GM23338 (cell line): ENCODE results near the gene SNX7. TPM values are rescaled to one million over a fixed set of nuclear protein-coding genes. Genes with fewer than 3 reads are reported as not detected.

Experiments
- ATAC-seq: fragments of 200-7000 bp; cut with Tn5 transposase; 3 replicates; pipeline ENCODE4 v1.9.1; 2020
- DNase-seq: peaks from one replicate; pipeline ENCODE4 v3.0.0-alpha.2; 2015; ENCODE audit warnings: low spot score
- H2AFZ ChIP-seq: fragments of 200-600 bp; sonication (generic); 2 replicates; pipeline ENCODE4 v1.8.0; 2016; ENCODE audit warnings: antibody characterized with exemption, mild to moderate bottlenecking, moderate library complexity
- H3F3A ChIP-seq: fragments of 200-600 bp; sonication (generic); replicated peaks from 2 replicates; pipeline ENCODE4 v1.8.0; 2017; ENCODE audit warnings: antibody characterized with exemption, mixed run types, low read depth
- H3K27ac ChIP-seq: fragments of 200-600 bp; sonication (generic); 2 replicates; pipeline ENCODE4 v1.6.1; 2016; ENCODE audit warnings: low read depth
- H3K27me3 ChIP-seq: fragments of 200-600 bp; sonication (generic); 2 replicates; pipeline ENCODE4 v1.8.0; 2016; ENCODE audit warnings: mild to moderate bottlenecking, mixed run types, moderate library complexity; ENCODE audit not compliant: insufficient read depth
- H3K36me3 ChIP-seq: fragments of 200-600 bp; sonication (generic); 2 replicates; pipeline ENCODE4 v1.8.0; 2016; ENCODE audit warnings: mild to moderate bottlenecking; ENCODE audit not compliant: insufficient read depth
- H3K4me1 ChIP-seq: fragments of 200-600 bp; sonication (generic); 2 replicates; pipeline ENCODE4 v1.8.0; 2016; ENCODE audit warnings: mild to moderate bottlenecking, moderate library complexity; ENCODE audit not compliant: insufficient read depth
- H3K4me2 ChIP-seq: fragments of 200-600 bp; sonication (generic); 2 replicates; pipeline ENCODE4 v1.7.1; 2017; ENCODE audit warnings: mixed run types
- H3K4me3 ChIP-seq: fragments of 200-600 bp; sonication (generic); 2 replicates; pipeline ENCODE4 v1.6.1; 2016; ENCODE audit warnings: mixed run types
- H3K79me2 ChIP-seq: fragments of 200-600 bp; sonication (generic); replicated peaks from 2 replicates; pipeline ENCODE4 v1.8.0; 2017; ENCODE audit warnings: mild to moderate bottlenecking; ENCODE audit not compliant: insufficient read depth
- H3K9me2 ChIP-seq: fragments of 200-600 bp; sonication (generic); 2 replicates; pipeline ENCODE4 v1.8.0; 2017; ENCODE audit not compliant: insufficient read depth
- H4K20me1 ChIP-seq: fragments of 200-600 bp; sonication (generic); replicated peaks from 2 replicates; pipeline ENCODE4 v1.8.0; 2017; ENCODE audit warnings: mild to moderate bottlenecking; ENCODE audit not compliant: insufficient read depth
- H3K27ac Mint-ChIP-seq: 2 replicates; pipeline ENCODE4 v1.8.0; 2020; ENCODE audit warnings: inconsistent platforms, mild to moderate bottlenecking, moderate library complexity, mixed read lengths
- H3K27me3 Mint-ChIP-seq: 3 replicates; pipeline ENCODE4 v1.8.0; 2022; ENCODE audit warnings: low read depth, mild to moderate bottlenecking, moderate library complexity, mixed read lengths, inconsistent platforms; ENCODE audit not compliant: insufficient read depth, poor library complexity
- H3K36me3 Mint-ChIP-seq: 3 replicates; pipeline ENCODE4 v1.8.0; 2021; ENCODE audit warnings: low read depth, mild to moderate bottlenecking, inconsistent platforms, moderate library complexity, mixed read lengths
- H3K4me1 Mint-ChIP-seq: 3 replicates; pipeline ENCODE4 v1.8.0; 2020; ENCODE audit warnings: mild to moderate bottlenecking, inconsistent platforms, mixed read lengths
- H3K4me3 Mint-ChIP-seq: 3 replicates; pipeline ENCODE4 v1.8.0; 2021; ENCODE audit warnings: moderate library complexity, mild to moderate bottlenecking, inconsistent platforms, mixed read lengths
- H3K9me3 Mint-ChIP-seq: 3 replicates; pipeline ENCODE4 v1.8.0; 2020; ENCODE audit warnings: moderate library complexity, mild to moderate bottlenecking, inconsistent platforms, mixed read lengths
- ETS1 ChIP-seq: IDR thresholded peaks from 2 replicates; pipeline ENCODE4 v1.6.1; 2016; ENCODE audit warnings: antibody characterized with exemption
- EZH2phosphoT487 ChIP-seq: fragments of 200-600 bp; sonication (generic); IDR thresholded peaks from one replicate; pipeline ENCODE4 v1.8.1; 2018; ENCODE audit warnings: antibody characterized with exemption; ENCODE audit not compliant: unreplicated experiment
- JUNB ChIP-seq: IDR thresholded peaks from one replicate; pipeline ENCODE4 v1.6.1; 2016; ENCODE audit warnings: antibody characterized with exemption; ENCODE audit not compliant: unreplicated experiment
- NANOG ChIP-seq: IDR thresholded peaks from 2 replicates; pipeline ENCODE4 v1.6.1; 2016; ENCODE audit warnings: antibody characterized with exemption, borderline replicate concordance
- POLR2AphosphoS5 ChIP-seq: IDR thresholded peaks from 2 replicates; pipeline ENCODE4 v1.6.1; 2016; ENCODE audit warnings: antibody characterized with exemption, low read depth
- STAT1 ChIP-seq: IDR thresholded peaks from one replicate; pipeline ENCODE4 v1.6.1; 2016; ENCODE audit warnings: antibody characterized with exemption; ENCODE audit not compliant: unreplicated experiment
- ZNF114 ChIP-seq: fragments of 250-450 bp; sonication (Bioruptor Pico); IDR thresholded peaks from 2 replicates; pipeline ENCODE4 v1.5.0; 2020; ENCODE audit warnings: mild to moderate bottlenecking, moderate library complexity
- polyA plus RNA-seq: library from polyadenylated mRNA; unstranded; fragments of >200 nt; fragmentation: Nextera tagmentation; extraction: Ambion mirVana; gene quantifications from 2 replicates; pipeline ENCODE4 v1.2.1, GENCODE V29; 2016
- total RNA-seq: library from RNA; depleted of rRNA; stranded (reverse); fragments of >200 nt; shearing (Covaris generic); gene quantifications from 2 replicates; pipeline ENCODE4 v1.2.3, GENCODE V29; 2014
- TF ChIP-seq, protein P1 (sequence below), 2 experiments: fragments of 200-600 bp in 1 of 2; sonication (generic) in 1 of 2; conservative IDR thresholded peaks; 2 replicates each; pipeline versions ENCODE4 v1.5.1 to v1.6.1; 2016 to 2017; ENCODE audit warnings: antibody characterized with exemption in 2 of 2, low read depth in 2 of 2, mild to moderate bottlenecking in 2 of 2, moderate library complexity in 1 of 2

SNX7 gene
- total and polyA plus RNA-seq, 2 experiments from 2014 or later: 20.4 to 23.0 TPM

GRCh38 chr1:98707556-98707955 lies 46.0 kb downstream of the SNX7 start:
- no peaks in the 10 kb centered on the region for H3K9me2 ChIP-seq
- Mint-ChIP-seq H3K36me3 (peaks cover 5% of the 10 kb centered on the region; the same call in 2 of the 3 replicates), H3K27ac (no peak overlapping the region), H3K9me3 (no peaks in the 10 kb centered on the region), H3K27me3 (no peaks in the 10 kb centered on the region), H3K4me3 (no peak overlapping the region), H3K4me1 (no peaks in the 10 kb centered on the region)
- no peaks in the 10 kb centered on the region for H4K20me1 ChIP-seq
- no peak overlapping the region for H3K4me3 ChIP-seq
- H3K79me2 ChIP-seq: no peaks in the 10 kb centered on the region
- no peaks in the 10 kb centered on the region for H3K36me3 ChIP-seq
- no peaks in the 10 kb centered on the region for H3K4me1 ChIP-seq
- H3K27me3 ChIP-seq: no peaks in the 10 kb centered on the region
- no peak for TF ChIP-seq POLR2AphosphoS5
- no peak for TF ChIP-seq NANOG
- TF ChIP-seq EZH2phosphoT487: no peak
- TF ChIP-seq STAT1: no peak
- no peak for TF ChIP-seq ETS1
- TF ChIP-seq JUNB: no peak
- no peaks in the 10 kb centered on the region for H3F3A ChIP-seq
- H3K4me2 ChIP-seq: no peak overlapping the region
- DNase-seq (no peak), ATAC-seq (no peak)
- H2AFZ ChIP-seq: no peak overlapping the region
- H3K27ac ChIP-seq: no peak overlapping the region

DNA sequence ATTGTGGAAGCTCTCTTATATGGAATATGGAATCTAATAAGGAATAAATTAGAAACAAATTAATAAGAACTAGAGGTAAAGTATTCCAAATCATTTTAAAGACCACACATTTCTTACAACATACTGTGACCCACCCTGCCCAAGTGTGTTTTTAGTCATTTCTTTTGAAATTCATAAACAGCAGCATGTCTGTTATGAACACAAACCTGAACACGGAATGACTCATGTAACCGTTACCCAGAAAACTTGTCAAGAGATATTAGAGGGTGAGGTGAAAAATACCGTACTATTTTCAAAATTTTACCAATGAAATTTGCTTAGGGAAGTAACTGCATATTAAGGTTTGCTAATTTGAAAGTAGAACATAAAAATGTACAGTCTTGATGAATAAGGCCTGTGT lies 48.4 kb downstream of the SNX7 start:
- Histone ChIP-seq H2AFZ (no peak overlapping the region), H3K4me3 (no peak overlapping the region), H3K79me2 (no peaks in the 10 kb centered on the region), H4K20me1 (no peaks in the 10 kb centered on the region), H3K27ac (no peak overlapping the region), H3K36me3 (no peaks in the 10 kb centered on the region), H3K4me1 (no peaks in the 10 kb centered on the region), H3K27me3 (no peaks in the 10 kb centered on the region), H3F3A (no peaks in the 10 kb centered on the region), H3K4me2 (no peak overlapping the region), H3K9me2 (no peaks in the 10 kb centered on the region)
- Mint-ChIP-seq H3K27me3 (no peaks in the 10 kb centered on the region), H3K4me3 (no peak overlapping the region), H3K4me1 (no peaks in the 10 kb centered on the region), H3K9me3 (no peaks in the 10 kb centered on the region), H3K36me3 (peaks cover 5% of the 10 kb centered on the region; the same call in 2 of the 3 replicates), H3K27ac (no peak overlapping the region)
- TF ChIP-seq ETS1 (no peak), JUNB (no peak), ZNF114 (no peak)
- TF ChIP-seq, protein P1, sequence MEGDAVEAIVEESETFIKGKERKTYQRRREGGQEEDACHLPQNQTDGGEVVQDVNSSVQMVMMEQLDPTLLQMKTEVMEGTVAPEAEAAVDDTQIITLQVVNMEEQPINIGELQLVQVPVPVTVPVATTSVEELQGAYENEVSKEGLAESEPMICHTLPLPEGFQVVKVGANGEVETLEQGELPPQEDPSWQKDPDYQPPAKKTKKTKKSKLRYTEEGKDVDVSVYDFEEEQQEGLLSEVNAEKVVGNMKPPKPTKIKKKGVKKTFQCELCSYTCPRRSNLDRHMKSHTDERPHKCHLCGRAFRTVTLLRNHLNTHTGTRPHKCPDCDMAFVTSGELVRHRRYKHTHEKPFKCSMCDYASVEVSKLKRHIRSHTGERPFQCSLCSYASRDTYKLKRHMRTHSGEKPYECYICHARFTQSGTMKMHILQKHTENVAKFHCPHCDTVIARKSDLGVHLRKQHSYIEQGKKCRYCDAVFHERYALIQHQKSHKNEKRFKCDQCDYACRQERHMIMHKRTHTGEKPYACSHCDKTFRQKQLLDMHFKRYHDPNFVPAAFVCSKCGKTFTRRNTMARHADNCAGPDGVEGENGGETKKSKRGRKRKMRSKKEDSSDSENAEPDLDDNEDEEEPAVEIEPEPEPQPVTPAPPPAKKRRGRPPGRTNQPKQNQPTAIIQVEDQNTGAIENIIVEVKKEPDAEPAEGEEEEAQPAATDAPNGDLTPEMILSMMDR (conservative IDR thresholded peaks at IDR 0.05; ENCODE audit: low read depth in 2 of 2): no peak
- no peak for DNase-seq
- no peak for ATAC-seq
